ENCODE data around the gene PNRC2. TPM values are rescaled to one million over a fixed set of nuclear protein-coding genes. Genes with fewer than 3 reads are reported as not detected.

The PNRC2 gene
- total RNA-seq, 4 donors from 2014 or later, result 73.2 to 88.5 (median 77.5) TPM

- H3K27ac ChIP-seq, result no peak overlapping the region
- no peaks in the 10 kb centered on the region for H3K36me3 ChIP-seq
- H3K4me3 ChIP-seq, result no peak overlapping the region
- H3K4me1 ChIP-seq, result no peaks in the 10 kb centered on the region
- no peak for TF ChIP-seq CTCF (IDR thresholded peaks at IDR 0.05)
- no peak for TF ChIP-seq POLR2A (IDR thresholded peaks at IDR 0.05)
- TF ChIP-seq EP300 (IDR thresholded peaks at IDR 0.05), result no peak
- H3K27me3 ChIP-seq, result no peaks in the 10 kb centered on the region
- H3K9me3 ChIP-seq, result no peaks in the 10 kb centered on the region
- DNase-seq (ENCODE audit: low spot score in 2 of 2), result no peak
- WGBS, 2 donors, result 83 to 91% methylated on average over 13 of the region's 13 CpGs
Observed at GRCh38 chr1:23995431-23995837, 35.8 kb downstream of the PNRC2 start.

GRCh38 chr1:23996700-23997229 lies 37.1 kb downstream of the PNRC2 start:
- Histone ChIP-seq H3K4me1 (no peaks in the 10 kb centered on the region), H3K9me3 (no peaks in the 10 kb centered on the region), H3K27ac (no peak overlapping the region), H3K36me3 (no peaks in the 10 kb centered on the region), H3K4me3 (no peak overlapping the region), H3K27me3 (no peaks in the 10 kb centered on the region)
- no peak for TF ChIP-seq EP300 (IDR thresholded peaks at IDR 0.05)
- TF ChIP-seq CTCF (IDR thresholded peaks at IDR 0.05), result no peak
- no peak for TF ChIP-seq POLR2A (IDR thresholded peaks at IDR 0.05)
- WGBS, 2 donors, result 79 to 83% methylated on average over 10 of the region's 10 CpGs
- DNase-seq (ENCODE audit: low spot score in 2 of 2), result no peak

GRCh38 chr1:23997812-23998211 lies 38.2 kb downstream of the PNRC2 start:
- Histone ChIP-seq H3K27me3 (no peaks in the 10 kb centered on the region), H3K4me1 (no peaks in the 10 kb centered on the region), H3K27ac (no peak overlapping the region), H3K4me3 (no peak overlapping the region), H3K9me3 (no peaks in the 10 kb centered on the region), H3K36me3 (no peaks in the 10 kb centered on the region)
- WGBS, 2 donors, result 39 to 41% methylated on average over 1 of the region's 1 CpG
- no peak for DNase-seq (ENCODE audit: low spot score in 2 of 2)
- no peak for TF ChIP-seq CTCF (IDR thresholded peaks at IDR 0.05)
- no peak for TF ChIP-seq EP300 (IDR thresholded peaks at IDR 0.05)
- TF ChIP-seq POLR2A (IDR thresholded peaks at IDR 0.05), result no peak

GRCh38 chr1:23999156-23999671 lies 39.6 kb downstream of the PNRC2 start:
- no peak for TF ChIP-seq EP300 (IDR thresholded peaks at IDR 0.05)
- no peak for TF ChIP-seq POLR2A (IDR thresholded peaks at IDR 0.05)
- TF ChIP-seq CTCF (IDR thresholded peaks at IDR 0.05), result no peak
- peaks cover 0 to 11% (median 0%) of the 10 kb centered on the region in 4 donors for H3K4me1 ChIP-seq
- H3K27ac ChIP-seq, result no peak overlapping the region
- WGBS, 2 donors, result 86 to 89% methylated on average over 3 of the region's 3 CpGs
- H3K36me3 ChIP-seq, result no peaks in the 10 kb centered on the region
- H3K4me3 ChIP-seq, result no peak overlapping the region
- no peaks in the 10 kb centered on the region for H3K9me3 ChIP-seq
- no peak for DNase-seq (ENCODE audit: low spot score in 2 of 2)
- no peaks in the 10 kb centered on the region for H3K27me3 ChIP-seq

- WGBS, 2 donors, result 70 to 76% methylated on average over 2 of the region's 2 CpGs
- Histone ChIP-seq H3K27me3 (no peaks in the 10 kb centered on the region), H3K4me1 (peaks cover 0 to 11% (median 0%) of the 10 kb centered on the region in 4 donors), H3K4me3 (no peak overlapping the region), H3K27ac (no peak overlapping the region), H3K9me3 (peaks cover 0 to 9% (median 0%) of the 10 kb centered on the region in 4 donors), H3K36me3 (no peaks in the 10 kb centered on the region)
- no peak for DNase-seq (ENCODE audit: low spot score in 2 of 2)
- TF ChIP-seq EP300 (IDR thresholded peaks at IDR 0.05) (no peak), POLR2A (IDR thresholded peaks at IDR 0.05) (no peak), CTCF (IDR thresholded peaks at IDR 0.05) (no peak)
Observed at GRCh38 chr1:24002695-24003094, 43.1 kb downstream of the PNRC2 start.

Data from tibial nerve (tissue), 4 donors.